ENCODE results near the gene EFTUD2. TPM values are rescaled to one million over a fixed set of nuclear protein-coding genes. Genes with fewer than 3 reads are reported as not detected.

EFTUD2 gene
- total RNA-seq, 2 donors from 2014 or later, result 59.0 to 66.1 TPM

GRCh38 chr17:44867841-44868240 is 31.4 kb downstream of the EFTUD2 start:
- DNase-seq (no peak), ATAC-seq (no peak)
- intact Hi-C loops (cut with DNase I), result no loop called here

GRCh38 chr17:44865931-44866330 is 33.3 kb downstream of the EFTUD2 start:
- DNase-seq, result no peak
- ATAC-seq, result no peak
- intact Hi-C loops (cut with DNase I), result loop anchor here in 1 of 2 donors (1.0 kb wide), 1 partner anchor 91 kb away; no protein-coding TSS in a partner anchor

- intact Hi-C loops (cut with DNase I), result loop anchor here in 1 of 2 donors (1.0 kb wide), 1 partner anchor 90 kb away; no protein-coding TSS in a partner anchor
- DNase-seq (peak; percentile 55), ATAC-seq (peak; percentile 75 to 79)
Measured at GRCh38 chr17:44865231-44865660, 34.0 kb downstream of the EFTUD2 start.

- intact Hi-C loops (cut with DNase I), result loop anchor here in 1 of 2 donors (1.0 kb wide), 1 partner anchor 90 kb away; no protein-coding TSS in a partner anchor
- DNase-seq (no peak), ATAC-seq (peak; percentile 9 to 10)
Measured at GRCh38 chr17:44864831-44865230, 34.4 kb downstream of the EFTUD2 start.

- intact Hi-C loops (cut with DNase I), result no loop called here
Measured at GRCh38 chr17:44863061-44863918, 36.0 kb downstream of the EFTUD2 start.

GRCh38 chr17:44862278-44862914 is 36.8 kb downstream of the EFTUD2 start:
- intact Hi-C loops (cut with DNase I), result no loop called here
- ATAC-seq (no peak), DNase-seq (no peak)

More at GRCh38 chr17:44863061-44863918, 36.0 kb downstream of the EFTUD2 start:
- DNase-seq (no peak), ATAC-seq (no peak)

GRCh38 chr17:44859701-44860100 is 39.5 kb downstream of the EFTUD2 start:
- ATAC-seq (no peak), DNase-seq (no peak)
- intact Hi-C loops (cut with DNase I), result no loop called here

GRCh38 chr17:44854192-44854591 is 45.1 kb downstream of the EFTUD2 start:
- no peak for DNase-seq
- intact Hi-C loops (cut with DNase I), result no loop called here
- ATAC-seq, result no peak

GRCh38 chr17:44850612-44851011 is 48.6 kb downstream of the EFTUD2 start:
- DNase-seq, result peak; percentile 34
- ATAC-seq, result peak in 1 of 2 donors; percentile 44
- intact Hi-C loops (cut with DNase I), result no loop called here

GRCh38 chr17:44850025-44850424 is 49.2 kb downstream of the EFTUD2 start:
- DNase-seq (no peak), ATAC-seq (no peak)
- intact Hi-C loops (cut with DNase I), result no loop called here

GRCh38 chr17:44848961-44849489 is 50.2 kb downstream of the EFTUD2 start:
- ATAC-seq (no peak), DNase-seq (no peak)
- intact Hi-C loops (cut with DNase I), result no loop called here

- ATAC-seq (no peak), DNase-seq (no peak)
- intact Hi-C loops (cut with DNase I), result no loop called here
Measured at GRCh38 chr17:44848257-44848795, 50.9 kb downstream of the EFTUD2 start.

- intact Hi-C loops (cut with DNase I), result no loop called here
- peak in 1 of 2 donors; percentile 8 for ATAC-seq
- DNase-seq, result no peak
Measured at GRCh38 chr17:44847586-44847985, 51.7 kb downstream of the EFTUD2 start, which contains the start of gene HIGD1B. TSS of gene HIGD1B (plus strand) at chr17:44847883. CDS start at chr17:44848153, 270 bp downstream.

GRCh38 chr17:44846206-44846605 is 53.0 kb downstream of the EFTUD2 start:
- intact Hi-C loops (cut with DNase I), result no loop called here
- DNase-seq (no peak), ATAC-seq (no peak)

- no peak for DNase-seq
- peak in 1 of 2 donors; percentile 50 for ATAC-seq
- intact Hi-C loops (cut with DNase I), result no loop called here
Measured at GRCh38 chr17:44844390-44844830, 54.8 kb downstream of the EFTUD2 start.

GRCh38 chr17:44842748-44843147 is 56.5 kb downstream of the EFTUD2 start:
- ATAC-seq, result peak; percentile 75 to 76
- intact Hi-C loops (cut with DNase I), result no loop called here
- DNase-seq, result no peak

- ATAC-seq, result no peak
- DNase-seq, result no peak
- intact Hi-C loops (cut with DNase I), result no loop called here
Measured at GRCh38 chr17:44840936-44841335, 58.3 kb downstream of the EFTUD2 start.

GRCh38 chr17:44840274-44840673 is 59.0 kb downstream of the EFTUD2 start:
- no peak for DNase-seq
- intact Hi-C loops (cut with DNase I), result no loop called here
- ATAC-seq, result no peak

GRCh38 chr17:44837196-44837595 is 62.0 kb downstream of the EFTUD2 start:
- intact Hi-C loops (cut with DNase I), result no loop called here
- ATAC-seq (no peak), DNase-seq (no peak)

GRCh38 chr17:44832805-44833204 is 66.4 kb downstream of the EFTUD2 start:
- DNase-seq, result no peak
- intact Hi-C loops (cut with DNase I), result no loop called here
- ATAC-seq, result no peak

Measured in left cardiac atrium (tissue), 4 donors.